Smooth muscle cell of trachea (primary cell): ENCODE measurements around the gene LIN9. TPM values are rescaled to one million over a fixed set of nuclear protein-coding genes. Genes with fewer than 3 reads are reported as not detected.

Source experiments
- total RNA-seq: library from RNA; depleted of rRNA; stranded (reverse); fragments of >200 nt; gene quantifications from 2 replicates; pipeline ENCODE4 v1.2.1, GENCODE V29; 2014

The LIN9 gene
- total RNA-seq = 2.2 and 7.3 TPM in 2 replicates

GRCh38 chr1:226308723-226309397 lies at the start of gene LIN9:
LIN9 (minus strand) TSS chr1:226309164; CDS start chr1:226309139, 25 bp downstream.

GRCh38 chr1:226223157-226223785 lies 85.7 kb downstream of the LIN9 start, which contains the start of gene MIXL1:
MIXL1 (plus strand) TSS chr1:226223664; CDS start chr1:226223682, 18 bp downstream.

GRCh38 chr1:226186124-226187018 lies 122.6 kb downstream of the LIN9 start, which contains the start of gene ACBD3:
ACBD3 (minus strand) TSS chr1:226186741; CDS start chr1:226186675, 66 bp downstream.

Other genes with a start within 250 kb of the LIN9 start
- 75.1 and 150 TPM in 2 replicates for gene H3-3A, start 246.4 kb downstream of the LIN9 start, total RNA-seq
- gene ACBD3, start 122.4 kb downstream of the LIN9 start, total RNA-seq = 74.3 and 75.6 TPM in 2 replicates
- gene MIXL1, start 85.5 kb downstream of the LIN9 start, total RNA-seq = under 0.01 TPM in 1 of 2 replicates, not detected in the other
- gene PARP1, start 98.9 kb upstream of the LIN9 start, total RNA-seq = 78.2 and 104 TPM in 2 replicates
- under 0.01 TPM in 1 of 2 replicates, not detected in the other for gene STUM, start 239.6 kb upstream of the LIN9 start, total RNA-seq